Inflammatory macrophage (primary cell): ENCODE measurements around the gene GSTA3.
"Not testable (repeated sequence)": the region's sequence is repeated elsewhere in the genome, so short reads cannot be mapped to it uniquely, and the experiment has no call there.

Experiments
- DNase-seq, 2 donors: peaks; one replicate each; pipeline ENCODE4 v3.0.0-alpha.2; 2020 to 2022

Gene GSTA3

GRCh38 chr6:52858416-52858815, 51.1 kb downstream of the GSTA3 start:
- DNase-seq: no peak

DNA sequence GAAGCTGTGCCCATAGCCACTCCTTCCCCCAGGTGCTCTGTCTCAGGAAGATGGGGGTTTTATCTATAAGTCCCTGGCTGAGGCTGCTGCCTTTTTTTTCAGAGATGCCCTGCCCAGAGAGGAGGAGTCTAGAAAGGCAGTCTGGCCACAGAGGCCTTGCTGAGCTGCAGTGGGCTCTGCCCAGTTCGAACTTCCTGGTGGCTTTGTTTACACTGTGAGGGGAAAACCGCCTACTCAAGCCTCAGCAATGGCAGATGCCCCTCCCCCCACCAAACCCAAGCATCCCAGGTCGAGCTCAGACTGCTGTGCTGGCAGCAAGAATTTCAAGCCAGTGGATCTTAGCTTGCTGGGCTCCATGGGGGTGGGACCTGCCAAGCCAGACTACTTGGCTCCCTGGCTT, 53.4 kb downstream of the GSTA3 start:
- not testable (repeated sequence) for DNase-seq

- DNase-seq: no peak
These were observed 60.4 kb downstream of the GSTA3 start for GRCh38 chr6:52849137-52849536.
